SW 1271 (cell line): ENCODE data around the gene KIF5A.

ENCODE experiments used
- DNase-seq, 2 experiments: peaks; one replicate each; lab custom pipeline; 2025; lab: John Stamatoyannopoulos, UW

KIF5A gene

DNA sequence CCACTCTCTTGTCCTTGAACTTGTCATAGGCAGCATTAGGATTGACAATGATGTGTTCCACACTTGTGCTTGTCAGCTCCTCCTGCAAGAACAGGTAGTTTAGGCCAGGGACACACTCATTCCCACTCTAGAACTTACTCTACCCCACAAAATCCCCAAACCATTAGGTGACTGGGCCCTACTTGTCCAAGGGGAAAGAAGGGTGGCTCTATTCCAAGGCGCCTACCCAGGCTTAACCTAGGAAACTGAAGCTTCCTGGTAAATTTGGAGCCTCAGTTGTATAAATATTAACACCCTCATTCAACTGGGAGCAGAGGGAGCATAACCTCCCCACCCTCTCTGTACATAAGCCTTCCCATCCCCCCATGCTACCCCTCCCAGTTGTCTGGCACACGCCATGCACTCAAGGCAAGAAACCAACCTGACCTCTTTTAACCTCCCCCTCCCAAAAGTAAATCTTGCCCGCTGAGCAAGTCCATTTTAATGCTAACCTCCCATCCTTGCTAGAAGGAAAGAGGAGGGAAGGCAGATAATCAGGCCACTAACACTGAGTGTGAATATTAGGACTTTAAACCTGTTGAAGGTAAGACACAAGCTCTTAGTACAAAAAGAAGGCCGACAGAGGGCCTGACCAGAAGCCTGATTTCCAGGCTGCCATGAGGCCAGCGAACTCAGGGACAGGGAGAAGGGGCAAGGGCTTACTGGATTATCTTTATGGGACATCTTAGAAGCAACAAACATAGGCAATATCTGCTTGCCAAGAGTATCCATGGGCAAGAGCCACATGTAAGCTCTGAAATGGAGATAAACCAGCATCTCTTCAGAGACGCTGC lies 13.9 kb upstream of the KIF5A start:
- DNase-seq = no peak

DNA sequence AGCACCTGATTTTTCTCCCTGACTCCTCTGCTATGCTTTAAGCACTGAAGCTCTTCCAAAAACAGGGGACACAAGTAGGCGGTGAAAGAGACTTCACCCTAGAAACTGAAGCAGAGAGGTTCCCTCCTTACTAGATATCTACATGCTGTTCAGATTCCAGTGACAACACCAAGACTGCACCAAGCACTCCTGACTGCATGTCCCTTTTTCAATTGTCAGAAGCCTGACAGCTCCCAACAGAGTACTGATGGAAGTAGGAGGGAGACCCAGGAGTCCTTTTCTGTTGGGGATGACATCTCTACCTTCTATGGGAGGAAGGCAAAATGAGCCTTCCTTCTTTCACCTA lies 13.3 kb upstream of the KIF5A start:
- DNase-seq = no peak

GRCh38 chr12:57539134-57539768 lies 10.6 kb upstream of the KIF5A start:
- no peak for DNase-seq

- no peak for DNase-seq
Observed at GRCh38 chr12:57541001-57541400, 8.8 kb upstream of the KIF5A start.

DNA sequence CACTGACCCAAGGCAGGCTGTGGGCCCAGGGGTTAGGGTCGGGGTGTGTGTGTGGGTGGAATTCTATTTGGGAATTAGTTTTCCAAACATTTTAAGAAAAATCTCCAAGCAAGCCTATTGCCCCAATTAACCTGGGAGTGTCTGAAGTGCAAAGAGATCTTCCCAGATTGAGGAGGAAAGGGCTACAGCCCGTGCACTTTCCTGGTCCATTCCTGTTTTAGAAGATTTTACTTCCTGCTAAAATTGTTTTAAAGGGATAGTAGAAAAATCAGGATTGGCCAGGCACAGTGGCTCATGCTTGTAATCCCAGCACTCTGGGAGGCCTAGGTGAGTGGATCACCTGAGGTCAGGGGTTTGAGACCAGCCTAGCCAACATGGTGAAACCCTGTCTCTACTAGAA lies 8.1 kb upstream of the KIF5A start:
- no peak for DNase-seq

DNA sequence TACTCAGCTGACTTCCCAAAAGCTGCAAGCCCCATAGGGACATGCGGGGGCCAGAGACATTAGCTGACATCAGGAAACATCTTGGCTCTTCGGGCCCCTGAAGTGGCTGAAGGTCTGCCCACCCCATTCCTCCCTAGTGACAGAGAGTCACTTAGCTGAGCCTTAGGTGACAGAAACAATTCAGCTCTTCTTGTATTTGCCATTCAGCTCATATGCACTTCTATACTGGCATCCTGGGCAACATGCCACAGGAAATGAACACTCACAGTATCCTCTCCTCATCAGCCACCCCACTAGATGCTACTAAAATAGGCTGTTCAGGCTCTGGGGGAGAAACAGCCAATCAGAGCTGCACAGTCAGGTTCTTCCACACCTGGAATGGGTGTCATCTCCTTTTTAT lies 6.3 kb upstream of the KIF5A start:
- DNase-seq = no peak

DNA sequence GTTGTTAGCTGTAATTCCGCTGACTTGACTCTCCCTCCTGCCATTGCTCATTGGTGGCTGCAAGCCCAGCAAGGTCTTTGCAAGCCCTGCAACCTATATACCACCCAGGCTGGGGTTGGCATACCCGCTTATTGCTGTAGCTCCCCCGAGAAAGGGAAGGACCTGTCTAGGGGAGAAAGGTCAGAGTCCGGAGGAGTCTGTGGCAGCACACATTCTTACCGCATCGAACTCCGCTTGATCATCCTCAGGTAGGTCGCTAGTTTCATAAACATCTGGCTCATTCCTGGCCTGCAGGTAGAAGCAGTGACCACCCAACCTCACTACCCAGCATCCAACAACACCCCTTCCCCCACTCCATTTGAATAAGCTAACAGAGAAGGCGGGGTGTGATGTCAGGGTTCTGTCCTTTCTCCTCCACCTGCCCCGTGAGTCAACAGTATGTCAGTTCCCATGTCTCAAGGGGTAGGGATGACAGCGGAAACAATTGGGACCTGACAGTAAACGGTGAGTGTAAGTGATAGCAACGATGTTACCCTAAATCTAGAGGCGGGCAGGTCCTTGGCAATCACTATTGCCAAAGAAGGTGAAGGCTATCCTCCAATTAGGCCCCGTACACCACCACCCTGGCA lies 3.9 kb upstream of the KIF5A start:
- DNase-seq = no peak

DNA sequence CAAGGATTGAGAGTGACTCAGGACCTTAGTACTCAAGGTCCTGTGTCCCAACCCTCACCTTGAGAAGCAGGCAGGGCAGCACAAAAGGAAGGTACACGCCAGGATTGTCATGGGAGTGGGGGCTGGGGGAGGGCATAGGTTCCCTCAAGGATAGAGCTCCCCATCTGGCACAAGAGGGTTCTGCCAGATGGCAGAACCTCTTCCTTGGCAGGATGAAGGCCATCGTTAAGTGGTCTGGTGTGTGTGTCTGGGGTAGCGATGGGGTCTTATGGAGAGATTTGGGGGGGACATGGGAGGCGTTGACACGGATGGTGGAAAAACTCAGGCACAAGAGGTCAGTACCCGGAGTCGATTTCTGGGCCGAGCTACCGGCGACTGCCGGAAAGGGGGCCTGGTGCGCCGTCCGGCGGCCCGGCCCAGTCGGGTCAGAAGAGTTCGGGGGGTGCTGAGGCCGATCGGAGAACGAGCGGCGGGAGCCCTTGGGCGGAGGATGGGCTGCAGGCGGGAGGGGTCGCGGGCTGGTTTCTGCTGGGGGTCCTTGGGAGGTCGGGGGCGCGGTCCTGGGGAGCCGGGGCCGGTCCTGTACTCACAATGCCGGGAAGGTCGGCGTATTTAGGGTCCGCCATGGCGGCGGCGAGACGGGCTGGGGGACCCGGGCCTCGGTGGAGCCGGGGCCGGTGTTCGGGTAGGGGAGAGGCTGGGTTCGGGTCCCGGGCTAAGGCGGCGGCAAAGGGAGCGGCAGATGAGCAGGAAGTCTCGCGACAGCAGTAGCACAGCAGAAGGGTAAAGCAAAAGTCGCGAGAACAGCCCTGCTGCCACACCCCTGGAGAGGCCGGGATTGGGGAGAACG lies 3.2 kb upstream of the KIF5A start, which contains the start of gene DCTN2:
DCTN2 (minus strand) TSS at position 755 of the 850 bp plus-strand sequence; CDS start at position 626, 129 bp downstream.
- peak; percentile 86 to 98 for DNase-seq

GRCh38 chr12:57547288-57548012 lies 2.4 kb upstream of the KIF5A start:
- DNase-seq = no peak

- DNase-seq = no peak
Observed at GRCh38 chr12:57548013-57548315, 1.9 kb upstream of the KIF5A start.

DNA sequence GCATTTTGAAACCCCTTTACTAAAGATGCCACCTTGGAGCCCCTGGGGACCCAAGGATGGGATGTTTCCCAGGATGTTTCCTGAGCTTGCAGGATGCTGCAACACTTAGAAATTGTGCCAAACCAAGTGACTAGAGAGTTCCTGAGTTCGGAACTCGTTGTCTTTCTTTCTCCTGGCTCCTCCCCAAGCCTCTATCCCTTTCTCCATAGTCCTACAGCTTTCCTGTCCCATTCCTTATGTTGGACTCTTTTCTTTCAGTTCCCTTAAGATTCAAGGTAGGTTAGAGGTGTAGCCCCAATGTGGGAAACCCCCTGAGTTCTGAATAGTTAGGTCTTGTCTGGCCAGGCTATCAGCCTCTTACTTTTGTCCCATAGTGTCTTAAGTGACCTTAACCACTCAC lies 1.4 kb upstream of the KIF5A start:
- no peak for DNase-seq

DNA sequence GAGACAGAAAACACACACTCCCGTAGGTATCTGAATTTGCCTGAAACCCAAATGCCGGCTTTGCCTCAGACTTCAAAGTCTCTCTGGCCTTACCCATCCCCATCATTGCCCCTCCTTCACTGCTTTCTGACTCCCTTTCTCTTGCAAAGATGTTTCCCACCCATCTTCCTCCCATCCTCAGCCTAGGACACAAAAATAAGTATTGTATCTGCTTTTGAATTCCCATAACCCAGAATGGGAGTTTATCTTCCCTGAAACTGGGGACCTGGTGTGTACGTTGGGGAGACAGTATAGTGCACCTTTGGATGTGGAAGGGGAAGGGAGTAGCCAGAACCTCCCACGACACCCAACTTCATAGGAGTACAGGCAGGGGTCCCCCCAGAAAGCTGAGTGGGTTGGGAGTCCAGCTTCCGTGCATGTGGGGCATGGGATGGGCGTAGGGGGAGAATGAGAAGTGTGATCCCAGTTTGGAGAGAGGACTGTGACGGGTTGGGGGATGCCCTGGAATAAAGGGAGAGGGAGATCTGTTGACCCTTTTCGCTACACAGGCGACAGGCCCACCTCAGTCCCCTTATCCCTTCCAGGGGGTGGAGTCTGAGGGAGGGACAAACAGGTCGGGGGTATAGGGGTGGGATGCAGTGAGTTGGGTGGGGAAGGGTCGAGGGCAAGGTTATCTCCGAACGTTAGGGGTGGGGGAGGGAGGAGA lies 488 bp upstream of the KIF5A start:
- no peak for DNase-seq

- DNase-seq = no peak
Observed at GRCh38 chr12:57550641-57551549, 1.1 kb downstream of the KIF5A start.

DNA sequence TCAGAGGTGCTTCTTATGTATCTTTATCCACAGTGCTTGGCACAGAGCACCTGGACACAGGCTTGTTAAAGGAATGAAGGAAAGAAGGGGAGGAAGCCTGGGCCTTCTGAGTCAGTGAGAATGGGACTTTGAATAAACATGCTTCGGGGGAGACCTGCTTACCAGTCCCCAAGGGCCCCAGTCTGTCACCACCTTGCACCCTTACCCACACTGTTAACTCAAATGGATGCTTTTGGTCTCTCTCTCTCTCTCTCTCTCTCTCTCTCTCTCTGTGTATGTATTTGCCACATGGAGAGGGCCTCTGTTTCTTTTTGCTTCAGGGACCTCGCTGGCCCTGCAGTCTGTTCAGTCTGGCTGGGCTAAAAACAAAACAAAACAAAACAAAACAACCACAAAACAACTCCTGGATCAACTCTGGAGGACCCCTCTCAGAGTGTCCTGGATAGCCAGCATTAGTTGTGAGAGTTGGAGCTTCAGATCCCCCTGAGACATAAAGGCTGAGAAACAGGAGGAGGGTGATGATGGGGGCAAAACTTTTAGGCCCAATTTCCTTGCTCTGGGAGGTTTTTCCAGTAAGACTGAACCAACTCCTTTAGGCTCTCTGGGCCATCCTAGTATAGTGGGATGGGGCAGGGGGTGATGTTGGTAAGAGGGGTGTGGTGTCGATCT lies 1.9 kb downstream of the KIF5A start:
- no peak for DNase-seq

GRCh38 chr12:57552306-57552651 lies 2.4 kb downstream of the KIF5A start:
- no peak for DNase-seq

- DNase-seq = no peak
Observed at GRCh38 chr12:57552835-57553313, 3.0 kb downstream of the KIF5A start.

DNA sequence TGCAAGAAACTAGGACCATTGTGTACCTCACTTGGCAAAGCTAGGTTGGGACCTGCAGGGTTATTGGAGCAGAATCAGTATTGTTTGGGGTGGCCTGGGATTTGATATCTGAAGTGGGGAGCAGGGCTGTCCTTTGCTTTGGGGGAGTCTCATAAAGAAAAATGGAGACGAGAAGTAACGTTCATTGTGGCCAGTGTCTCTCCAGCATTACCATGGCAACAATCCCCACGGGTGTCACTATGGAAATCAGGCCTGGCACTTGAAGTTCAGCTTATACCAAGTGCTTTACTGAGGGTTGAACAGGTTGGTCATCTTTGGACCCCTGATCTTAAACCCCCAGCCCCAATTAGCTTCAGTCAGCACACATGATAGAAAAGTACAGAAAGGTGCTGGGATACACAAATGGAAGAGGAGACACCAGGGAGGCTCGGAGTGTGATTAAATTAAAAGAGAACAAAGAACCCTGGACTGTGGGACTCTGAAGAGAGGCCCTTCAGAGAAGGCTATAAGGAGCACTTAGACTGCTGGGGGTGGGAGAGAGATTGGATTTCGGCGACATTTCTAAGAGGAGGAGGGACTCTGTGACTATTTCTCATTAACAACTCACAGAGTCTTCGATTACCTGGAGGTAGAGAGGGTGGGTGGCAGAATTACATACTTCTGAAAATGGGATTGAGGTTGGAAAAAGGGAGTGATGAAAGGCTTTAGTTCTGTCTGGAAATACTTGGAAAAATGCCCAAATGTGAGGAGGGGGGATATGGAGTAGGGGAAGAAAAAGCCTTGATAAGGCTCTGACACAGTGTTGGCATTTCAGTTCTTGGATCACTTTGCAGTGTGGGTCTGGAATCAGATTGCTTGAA lies 3.7 kb downstream of the KIF5A start:
- no peak for DNase-seq

DNA sequence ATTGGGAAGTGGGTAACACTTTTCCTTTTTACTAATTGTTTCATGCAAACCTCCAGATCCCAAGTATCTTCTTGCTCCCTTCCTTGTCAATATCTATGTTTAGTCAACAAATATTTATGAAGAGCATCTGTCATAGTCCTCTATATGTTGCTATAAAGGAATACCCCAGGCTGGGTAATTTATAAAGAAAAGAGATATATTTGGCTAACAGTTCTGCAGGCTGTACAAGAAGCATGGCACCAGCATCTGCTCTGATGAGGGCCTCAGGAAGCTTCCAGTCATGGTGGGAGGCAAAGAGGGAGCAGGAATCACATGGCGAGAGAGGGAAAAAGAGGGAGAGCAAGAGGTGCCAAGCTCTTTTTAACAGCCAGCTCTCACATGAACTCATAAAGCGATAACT lies 4.6 kb downstream of the KIF5A start:
- DNase-seq = no peak
